HG02973 (cell line): ENCODE measurements around the gene SENP2.
"Not testable (repeated sequence)": the region's sequence is repeated elsewhere in the genome, so short reads cannot be mapped to it uniquely, and the experiment has no call there.

ENCODE experiments used
- ATAC-seq: cut with Tn5 transposase; IDR thresholded peaks from one replicate; pipeline ENCODE4 v1.9.1; 2021; ENCODE audit warnings: moderate library complexity; ENCODE audit not compliant: unreplicated experiment

The SENP2 gene

DNA sequence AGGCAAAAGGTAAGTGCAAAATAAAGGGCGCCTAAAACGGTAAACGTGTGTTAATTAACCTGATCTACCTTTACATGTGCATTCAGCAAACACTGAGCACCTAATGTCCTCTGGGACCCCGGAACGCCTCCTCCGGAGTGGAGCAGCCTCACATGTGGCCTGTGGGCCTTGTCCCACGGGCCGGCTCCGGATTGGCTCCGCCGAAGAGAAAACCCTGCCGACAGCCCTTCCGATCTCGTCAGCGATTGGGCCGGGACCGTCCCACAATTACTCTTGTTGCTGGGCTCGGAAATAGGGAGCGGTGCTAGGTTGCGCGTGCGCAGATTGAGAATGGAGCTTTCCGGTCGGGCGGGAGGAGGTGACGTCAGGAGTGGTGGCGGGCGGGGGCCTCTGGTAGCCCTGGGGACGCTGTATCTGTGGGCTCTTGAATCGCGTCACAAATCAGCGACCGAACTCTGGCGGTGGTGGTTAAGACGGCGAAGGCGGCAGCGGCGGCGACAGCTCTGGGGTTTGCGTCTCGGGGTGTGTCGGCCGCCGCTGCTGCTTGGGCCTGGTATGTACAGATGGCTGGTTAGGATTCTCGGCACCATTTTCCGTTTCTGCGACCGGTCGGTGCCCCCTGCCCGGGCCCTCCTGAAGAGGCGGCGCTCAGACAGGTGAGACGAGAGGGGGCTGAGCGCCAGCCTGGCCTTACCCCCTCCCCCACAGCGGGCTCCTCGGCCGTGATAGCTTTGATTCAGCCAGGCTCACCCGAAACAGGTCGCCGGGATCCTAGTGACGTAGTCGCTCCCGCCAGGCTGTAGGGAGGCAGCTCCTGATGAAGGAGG is at the start of gene SENP2:
SENP2 (plus strand) TSS at position 437 of the 827 bp plus-strand sequence; CDS start at position 556, 119 bp downstream.
- ATAC-seq, result peak; percentile 95

GRCh38 chr3:185537369-185537970 is 48.6 kb upstream of the SENP2 start:
- ATAC-seq, result peak; percentile 98

- no peak for ATAC-seq
These were observed 46.2 kb upstream of the SENP2 start for GRCh38 chr3:185539934-185540333.

GRCh38 chr3:185540695-185541094 is 45.4 kb upstream of the SENP2 start:
- ATAC-seq, result no peak

DNA sequence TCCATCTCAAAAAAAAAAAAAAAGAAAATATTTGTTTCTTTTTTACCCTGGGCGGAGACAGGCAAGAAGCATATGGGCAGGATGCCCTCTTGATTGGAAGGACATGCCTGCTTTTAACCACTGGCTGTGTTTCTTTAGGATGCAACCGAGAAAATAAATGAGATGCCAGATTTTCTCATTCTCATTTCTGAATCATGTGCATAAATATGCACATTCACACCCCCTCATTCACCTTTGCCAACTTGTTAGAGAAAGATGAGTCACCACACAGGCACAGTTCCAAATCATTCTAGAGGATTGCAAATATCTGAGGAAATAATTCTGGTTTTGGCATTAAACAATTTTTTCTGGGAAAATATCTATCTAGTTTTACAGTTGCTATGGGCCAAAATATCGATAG is 37.0 kb upstream of the SENP2 start:
- no peak for ATAC-seq

GRCh38 chr3:185549651-185550111 is 36.4 kb upstream of the SENP2 start:
- ATAC-seq, result no peak

DNA sequence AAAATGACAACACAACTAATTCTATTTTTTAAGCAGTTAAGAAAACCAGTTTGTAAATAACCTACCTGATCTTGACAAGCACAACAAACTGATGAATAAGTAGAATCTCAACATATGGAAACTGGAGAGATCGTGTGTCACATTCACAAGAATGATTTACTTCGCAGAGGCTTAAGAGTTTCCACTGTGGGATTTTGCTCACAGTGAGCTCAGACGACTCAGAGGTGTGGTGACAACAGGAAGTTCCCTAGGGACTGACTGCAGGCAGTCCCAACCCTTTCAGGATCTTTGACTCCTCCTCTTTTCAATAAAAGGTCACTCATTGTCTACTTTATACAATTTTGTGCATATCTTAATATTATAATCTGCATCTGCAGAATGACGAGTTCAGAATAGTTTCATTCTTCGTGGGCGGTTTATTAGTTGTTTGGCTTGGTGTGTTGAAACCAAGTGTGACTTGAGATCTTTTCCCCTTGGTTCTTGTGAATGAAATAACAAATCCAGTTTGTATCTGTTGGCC is 33.7 kb upstream of the SENP2 start, which contains the start of gene LIPH:
LIPH (minus strand) TSS at position 231 of the 520 bp plus-strand sequence; CDS start at position 114, 117 bp downstream.
- ATAC-seq, result peak; percentile 71

DNA sequence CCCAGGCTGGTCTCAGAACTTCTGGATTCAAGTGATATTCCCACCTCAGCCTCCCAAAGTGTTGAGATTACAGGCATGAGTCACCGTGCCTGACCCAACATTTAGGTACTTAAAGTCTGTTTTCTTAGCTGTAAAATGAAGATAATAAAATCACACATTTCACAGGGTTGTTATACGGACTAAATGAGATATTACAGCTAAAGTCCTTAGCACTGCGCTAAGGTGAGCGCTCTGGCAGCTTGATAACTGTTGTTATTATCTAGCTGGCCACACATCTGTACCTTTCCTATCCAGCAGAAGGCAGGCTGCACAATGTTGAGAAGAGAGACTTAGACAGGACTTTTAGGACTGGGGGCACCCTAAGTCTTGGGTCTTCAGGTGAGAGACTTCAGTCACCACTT is 31.0 kb upstream of the SENP2 start:
- ATAC-seq, result no peak

- ATAC-seq, result no peak
These were observed 30.2 kb upstream of the SENP2 start for GRCh38 chr3:185555860-185556347.

- not testable (repeated sequence) for ATAC-seq
These were observed 29.5 kb upstream of the SENP2 start for GRCh38 chr3:185556640-185557039.

DNA sequence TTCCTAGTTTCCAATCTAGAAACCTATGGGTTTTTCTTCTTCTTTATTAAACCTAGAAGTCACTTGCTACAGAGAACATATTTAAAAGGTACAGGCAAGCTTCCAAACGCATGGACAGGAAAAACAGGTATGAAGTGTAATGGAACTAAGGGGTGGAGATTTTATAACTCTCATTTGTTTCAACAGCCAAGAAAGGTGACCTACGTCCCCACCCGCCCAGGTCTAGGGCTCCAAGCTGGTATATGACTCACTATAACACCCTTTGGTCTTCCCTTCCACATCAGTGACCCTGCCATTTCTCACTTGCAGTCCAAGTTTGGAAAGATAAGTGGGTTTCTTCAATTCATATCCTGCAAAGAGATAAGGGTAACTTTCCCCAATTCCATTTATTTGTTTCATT is 27.7 kb upstream of the SENP2 start:
- ATAC-seq, result no peak

- ATAC-seq, result no peak
These were observed 26.4 kb upstream of the SENP2 start for GRCh38 chr3:185559706-185560090.

- no peak for ATAC-seq
These were observed 25.4 kb upstream of the SENP2 start for GRCh38 chr3:185560676-185561075.

- ATAC-seq, result no peak
These were observed 24.6 kb upstream of the SENP2 start for GRCh38 chr3:185561374-185561943.

DNA sequence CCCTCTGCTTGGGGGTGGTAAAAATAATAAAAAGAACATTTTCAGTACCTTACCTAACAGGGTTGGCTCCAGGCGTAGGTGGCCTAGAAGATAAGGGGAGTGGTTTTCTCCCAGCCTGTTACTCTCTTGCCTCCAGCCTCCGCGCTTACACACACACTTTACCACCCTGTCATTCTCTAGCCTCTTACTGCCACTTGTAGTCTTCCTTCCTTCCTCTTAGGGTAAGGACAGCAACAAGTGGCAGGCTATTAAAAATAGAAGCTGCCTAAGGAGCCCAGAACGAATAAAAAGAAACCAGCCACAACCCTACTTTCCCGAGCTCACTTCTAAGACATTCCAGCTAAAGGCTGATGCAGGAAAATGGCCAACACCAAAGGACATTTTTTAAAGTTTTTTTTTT is 24.1 kb upstream of the SENP2 start:
- no peak for ATAC-seq

- no peak for ATAC-seq
These were observed 13.9 kb upstream of the SENP2 start for GRCh38 chr3:185572183-185572582.

- peak; percentile 76 for ATAC-seq
These were observed 10.8 kb upstream of the SENP2 start for GRCh38 chr3:185575108-185575869.

DNA sequence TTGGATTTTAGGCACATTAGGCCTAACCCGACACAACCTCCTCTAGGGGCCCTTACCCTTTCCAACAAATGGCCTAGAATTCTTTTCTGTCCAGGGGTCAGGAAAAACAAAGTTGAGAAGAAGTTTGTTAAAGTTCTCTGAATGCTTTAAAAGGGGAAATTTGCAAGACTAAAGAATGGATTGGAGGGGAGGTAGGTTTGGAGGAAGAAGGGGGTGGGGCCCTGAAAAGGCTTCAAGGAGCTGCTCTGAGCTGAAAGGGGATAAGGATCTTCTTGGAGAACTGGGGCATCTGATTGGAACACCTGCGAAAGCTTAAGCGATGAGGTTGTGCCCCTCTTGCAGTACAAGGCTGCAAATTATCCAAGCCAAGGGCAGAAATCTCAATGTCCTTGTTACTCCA is 3.9 kb upstream of the SENP2 start:
- ATAC-seq, result no peak

- ATAC-seq, result no peak
These were observed 3.2 kb upstream of the SENP2 start for GRCh38 chr3:185582871-185583270.

GRCh38 chr3:185583925-185584324 is 2.2 kb upstream of the SENP2 start:
- no peak for ATAC-seq

- ATAC-seq, result no peak
These were observed 1.4 kb upstream of the SENP2 start for GRCh38 chr3:185584686-185585085.
